ENCODE results near the gene BTBD17.

The BTBD17 gene

DNA sequence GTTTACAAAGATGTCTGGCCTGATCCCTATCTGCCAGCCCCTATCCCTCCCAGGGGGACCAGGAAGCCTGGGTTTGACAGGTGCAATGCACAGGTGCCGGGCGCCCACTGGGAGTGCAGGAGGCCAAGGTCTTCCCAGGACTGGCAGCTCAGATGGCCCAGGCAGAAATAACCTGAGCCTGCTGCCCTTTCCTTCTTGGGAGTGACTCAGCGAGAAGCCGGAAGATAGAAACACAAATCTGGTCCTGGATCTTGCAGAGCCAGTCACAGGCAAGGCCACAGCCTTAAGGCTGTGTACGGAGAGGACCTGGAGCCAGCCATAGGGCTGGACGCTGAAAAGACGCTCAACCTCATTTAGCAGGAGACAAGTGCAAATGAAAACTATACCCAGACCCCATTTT is 33.3 kb upstream of the BTBD17 start:
- H3K9me3 ChIP-seq (ENCODE audit: control insufficient read depth, low read length) = no peaks in the 10 kb centered on the region
- H3K36me3 ChIP-seq (ENCODE audit: control insufficient read depth, insufficient read depth, low read length, severe bottlenecking) = no peaks in the 10 kb centered on the region
- DNase-seq (ENCODE audit: low read depth) = no peak
- H3K27me3 ChIP-seq (replicated peaks; ENCODE audit: control insufficient read depth, insufficient read depth, low read length) = peaks cover 3% of the 10 kb centered on the region
- peaks cover 35% of the 10 kb centered on the region for H3K4me1 ChIP-seq (ENCODE audit: control insufficient read depth, insufficient read depth, low read length)
- H3K4me3 ChIP-seq (ENCODE audit: low read length) = no peak overlapping the region
- no peak overlapping the region for H3K9ac ChIP-seq (ENCODE audit: low read length)

DNA sequence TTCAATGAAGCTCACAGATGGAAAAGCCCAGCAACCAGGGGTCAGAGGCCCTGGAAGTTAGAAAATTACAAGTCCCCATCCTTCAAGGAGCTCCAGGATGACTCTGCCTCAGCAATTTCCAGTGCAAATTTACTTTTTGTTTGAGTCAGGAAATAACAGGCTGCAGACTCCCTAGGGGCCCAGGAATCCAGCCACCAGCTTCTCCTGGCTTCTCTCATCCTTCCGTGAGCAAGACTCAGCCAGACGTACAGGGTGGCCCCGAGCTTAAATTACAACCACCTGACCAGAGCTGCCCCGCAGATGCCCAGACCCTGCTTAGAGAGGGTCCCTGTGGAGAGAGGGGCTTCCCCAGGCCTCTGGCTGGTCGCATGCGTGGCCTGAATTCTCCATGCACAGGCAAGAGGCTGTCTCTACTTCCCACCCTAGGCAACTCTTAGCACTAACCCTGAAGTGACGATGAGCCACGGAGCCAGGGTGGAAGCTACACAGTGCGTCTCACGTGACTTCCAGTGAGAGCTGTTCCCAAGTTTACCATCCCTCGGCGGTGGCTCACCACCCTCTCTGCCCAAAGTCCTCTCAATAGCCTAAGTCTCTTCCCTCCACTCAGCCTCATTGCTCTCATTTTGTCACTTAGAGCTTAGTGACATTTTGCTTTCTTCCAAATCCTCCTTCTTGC is 32.7 kb upstream of the BTBD17 start:
- Histone ChIP-seq H3K9me3 (ENCODE audit: control insufficient read depth, low read length) (no peaks in the 10 kb centered on the region), H3K4me3 (ENCODE audit: low read length) (no peak overlapping the region), H3K27me3 (replicated peaks; ENCODE audit: control insufficient read depth, insufficient read depth, low read length) (peaks cover 3% of the 10 kb centered on the region), H3K4me1 (ENCODE audit: control insufficient read depth, insufficient read depth, low read length) (peaks cover 35% of the 10 kb centered on the region), H3K9ac (ENCODE audit: low read length) (no peak overlapping the region), H3K36me3 (ENCODE audit: control insufficient read depth, insufficient read depth, low read length, severe bottlenecking) (no peaks in the 10 kb centered on the region)
- DNase-seq (ENCODE audit: low read depth) = no peak

DNA sequence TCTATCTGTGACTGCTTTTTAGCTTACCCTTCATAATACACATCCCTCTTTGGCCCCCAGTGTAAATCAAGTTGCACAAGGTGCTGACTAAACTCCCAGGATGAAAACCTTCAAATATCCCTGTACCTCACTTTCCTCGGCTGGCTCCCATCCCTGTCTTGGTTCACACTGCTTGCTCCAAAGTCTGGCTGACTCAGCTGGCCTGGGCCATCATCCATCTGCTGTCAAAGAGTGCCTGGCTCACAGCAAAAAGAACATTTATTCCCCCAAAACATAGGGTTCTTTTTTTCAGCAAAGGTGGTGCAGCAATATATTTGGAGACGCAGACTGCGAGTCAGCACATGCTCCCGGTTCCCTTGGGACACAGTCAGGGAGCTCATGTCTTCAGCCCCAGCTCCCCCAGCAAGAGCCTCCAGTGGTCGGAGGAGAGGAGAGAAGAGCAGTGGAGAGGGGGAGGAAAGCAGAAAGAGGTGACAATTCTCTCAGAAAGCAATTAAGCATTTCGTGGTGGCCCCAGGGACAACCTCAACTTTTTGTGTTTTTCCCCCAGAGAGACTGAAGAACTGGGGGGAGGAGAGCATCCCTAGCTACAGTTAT is 31.8 kb upstream of the BTBD17 start:
- H3K4me1 ChIP-seq (ENCODE audit: control insufficient read depth, insufficient read depth, low read length) = peaks cover 35% of the 10 kb centered on the region
- no peaks in the 10 kb centered on the region for H3K36me3 ChIP-seq (ENCODE audit: control insufficient read depth, insufficient read depth, low read length, severe bottlenecking)
- H3K27me3 ChIP-seq (replicated peaks; ENCODE audit: control insufficient read depth, insufficient read depth, low read length) = peaks cover 3% of the 10 kb centered on the region
- DNase-seq (ENCODE audit: low read depth) = no peak
- no peak overlapping the region for H3K4me3 ChIP-seq (ENCODE audit: low read length)
- peak overlapping the region; percentile 5 for H3K9ac ChIP-seq (ENCODE audit: low read length)
- H3K9me3 ChIP-seq (ENCODE audit: control insufficient read depth, low read length) = no peaks in the 10 kb centered on the region

DNA sequence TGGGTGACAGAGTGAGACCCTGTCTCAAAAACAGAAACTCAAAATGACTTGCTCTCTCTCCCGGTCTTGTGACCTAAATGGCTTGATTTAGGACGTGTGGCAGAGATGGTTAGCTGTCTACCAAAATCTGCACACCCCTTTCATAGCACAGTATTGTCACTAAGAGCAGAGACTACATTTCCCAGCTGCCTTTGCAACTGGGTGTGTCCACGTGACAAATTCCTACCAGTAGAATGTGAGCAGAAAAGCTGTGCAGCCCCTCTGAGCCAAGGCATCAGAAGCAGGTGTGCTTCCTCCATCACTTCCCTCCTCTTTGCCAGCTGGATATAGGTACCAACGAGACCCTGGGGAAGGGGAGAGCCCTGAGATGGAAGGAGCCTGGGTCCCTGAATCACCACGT is 31.2 kb upstream of the BTBD17 start:
- H3K36me3 ChIP-seq (ENCODE audit: control insufficient read depth, insufficient read depth, low read length, severe bottlenecking) = no peaks in the 10 kb centered on the region
- no peaks in the 10 kb centered on the region for H3K9me3 ChIP-seq (ENCODE audit: control insufficient read depth, low read length)
- peaks cover 3% of the 10 kb centered on the region for H3K27me3 ChIP-seq (replicated peaks; ENCODE audit: control insufficient read depth, insufficient read depth, low read length)

DNA sequence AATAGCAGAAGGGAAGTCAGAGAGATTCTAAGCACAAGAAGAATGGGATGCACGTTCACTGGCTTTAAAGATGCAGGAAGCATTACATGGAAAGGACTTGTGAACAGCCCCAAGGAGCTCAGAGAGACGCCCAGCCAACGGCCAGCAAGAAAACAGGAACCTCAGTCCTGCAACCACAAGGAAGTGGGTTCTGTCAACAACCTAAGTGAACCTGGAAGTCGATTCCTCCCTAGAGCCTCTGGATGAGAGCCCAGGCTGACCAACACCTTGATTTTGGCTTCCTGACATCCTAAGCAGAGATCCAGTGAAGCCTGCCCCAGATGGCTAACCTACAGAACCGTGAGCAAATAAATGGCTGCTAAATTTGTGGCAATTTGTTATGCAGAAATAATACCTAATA is 30.1 kb upstream of the BTBD17 start:
- no peak overlapping the region for H3K9ac ChIP-seq (ENCODE audit: low read length)
- peaks cover 38% of the 10 kb centered on the region for H3K4me1 ChIP-seq (ENCODE audit: control insufficient read depth, insufficient read depth, low read length)
- H3K27me3 ChIP-seq (replicated peaks; ENCODE audit: control insufficient read depth, insufficient read depth, low read length) = peaks cover 3% of the 10 kb centered on the region
- H3K9me3 ChIP-seq (ENCODE audit: control insufficient read depth, low read length) = no peaks in the 10 kb centered on the region
- H3K36me3 ChIP-seq (ENCODE audit: control insufficient read depth, insufficient read depth, low read length, severe bottlenecking) = no peaks in the 10 kb centered on the region
- DNase-seq (ENCODE audit: low read depth) = no peak
- no peak overlapping the region for H3K4me3 ChIP-seq (ENCODE audit: low read length)

More for the DNA sequence above, 31.2 kb upstream of the BTBD17 start:
- peaks cover 35% of the 10 kb centered on the region for H3K4me1 ChIP-seq (ENCODE audit: control insufficient read depth, insufficient read depth, low read length)
- DNase-seq (ENCODE audit: low read depth) = no peak
- H3K4me3 ChIP-seq (ENCODE audit: low read length) = no peak overlapping the region
- no peak overlapping the region for H3K9ac ChIP-seq (ENCODE audit: low read length)

DNA sequence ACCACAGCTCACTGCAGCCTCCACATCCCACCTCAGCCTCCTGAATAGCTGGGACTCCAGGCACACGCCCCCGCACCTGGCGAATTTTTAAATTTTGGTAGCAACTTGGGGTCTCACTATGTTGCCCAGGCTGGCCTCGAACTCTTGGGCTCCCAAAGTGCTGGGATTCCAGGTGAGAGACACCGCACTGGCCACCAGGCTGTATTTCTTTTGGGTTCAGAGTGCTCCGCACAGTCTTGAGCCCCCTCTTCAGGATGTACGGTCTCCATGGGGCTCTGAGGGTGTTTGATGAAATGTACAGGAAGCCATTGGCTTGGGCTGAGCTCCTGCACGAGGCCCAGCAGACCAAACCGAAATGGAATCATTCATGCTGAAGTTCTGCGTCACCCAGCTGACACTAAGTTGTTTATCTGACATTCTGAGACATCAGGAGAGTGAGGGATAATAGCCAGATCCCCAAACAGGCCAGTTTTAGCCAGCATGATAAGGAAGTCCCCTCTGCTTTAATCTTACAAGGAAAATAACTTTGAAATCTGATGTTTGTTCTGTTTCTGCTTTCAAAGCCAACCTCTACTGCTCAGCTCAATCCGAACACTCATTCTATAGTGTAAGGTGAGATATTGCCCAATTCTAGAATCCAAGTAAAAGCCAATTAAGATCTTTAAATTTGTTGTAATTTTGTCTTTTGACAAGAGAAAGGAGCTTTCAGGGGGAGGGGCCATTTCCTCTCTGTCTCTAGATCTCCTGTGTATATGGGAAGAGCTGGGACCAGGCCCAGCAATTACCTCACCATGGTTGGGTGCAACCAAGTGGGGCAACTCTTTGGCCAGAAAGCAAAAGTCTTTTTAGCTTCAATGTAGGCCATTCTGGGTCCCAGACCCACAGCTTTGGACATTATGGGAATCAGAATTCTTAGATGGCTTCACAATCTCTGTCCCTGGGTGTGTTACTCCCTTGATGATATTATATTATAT is 29.3 kb upstream of the BTBD17 start:
- H3K4me3 ChIP-seq (ENCODE audit: low read length) = no peak overlapping the region
- H3K36me3 ChIP-seq (ENCODE audit: control insufficient read depth, insufficient read depth, low read length, severe bottlenecking) = no peaks in the 10 kb centered on the region
- peaks cover 46% of the 10 kb centered on the region for H3K4me1 ChIP-seq (ENCODE audit: control insufficient read depth, insufficient read depth, low read length)
- peaks cover 3% of the 10 kb centered on the region for H3K27me3 ChIP-seq (replicated peaks; ENCODE audit: control insufficient read depth, insufficient read depth, low read length)
- no peaks in the 10 kb centered on the region for H3K9me3 ChIP-seq (ENCODE audit: control insufficient read depth, low read length)
- H3K9ac ChIP-seq (ENCODE audit: low read length) = no peak overlapping the region
- DNase-seq (ENCODE audit: low read depth) = no peak

DNA sequence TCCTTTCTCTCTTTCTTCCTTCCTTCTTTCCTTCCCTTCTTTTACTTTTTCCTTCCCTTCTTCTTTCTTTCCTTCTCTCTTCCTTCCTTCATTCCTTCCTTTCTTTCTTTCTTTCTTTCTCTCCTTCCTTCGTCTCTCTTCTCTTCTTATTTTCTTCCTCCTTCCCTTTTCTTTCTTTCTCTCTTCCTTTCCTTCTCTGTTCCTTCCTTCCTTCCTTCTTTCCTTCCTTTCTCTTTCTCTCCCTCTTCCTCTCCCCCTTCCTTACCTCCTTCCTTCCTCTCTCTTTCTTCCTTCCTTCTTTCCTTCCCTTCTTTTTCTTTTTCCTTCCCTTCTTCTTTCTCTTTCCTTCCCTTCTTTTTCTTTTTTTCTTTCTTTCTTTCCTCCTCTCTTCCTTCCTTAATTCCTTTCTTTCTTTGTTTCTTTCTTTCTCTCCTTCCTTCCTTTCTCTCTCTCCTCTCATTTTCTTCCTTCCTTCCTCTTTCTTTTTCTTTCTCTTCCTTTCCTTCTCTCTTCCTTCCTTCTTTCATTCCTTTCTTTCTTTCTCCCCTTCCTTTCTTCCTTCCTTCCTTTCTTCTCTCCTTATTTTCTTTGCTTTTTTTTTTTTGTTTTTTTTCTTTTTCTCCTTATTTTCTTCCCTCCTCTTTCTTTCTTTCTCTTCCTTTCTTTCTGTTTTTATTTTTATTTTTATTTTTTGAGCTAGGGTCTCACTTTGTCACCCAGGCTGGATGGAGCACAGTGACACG is 28.4 kb upstream of the BTBD17 start:
- Histone ChIP-seq H3K9ac (ENCODE audit: low read length) (no peak overlapping the region), H3K36me3 (ENCODE audit: control insufficient read depth, insufficient read depth, low read length, severe bottlenecking) (no peaks in the 10 kb centered on the region), H3K9me3 (ENCODE audit: control insufficient read depth, low read length) (no peaks in the 10 kb centered on the region), H3K4me1 (ENCODE audit: control insufficient read depth, insufficient read depth, low read length) (peaks cover 46% of the 10 kb centered on the region), H3K27me3 (replicated peaks; ENCODE audit: control insufficient read depth, insufficient read depth, low read length) (peaks cover 3% of the 10 kb centered on the region), H3K4me3 (ENCODE audit: low read length) (no peak overlapping the region)
- no peak for DNase-seq (ENCODE audit: low read depth)

DNA sequence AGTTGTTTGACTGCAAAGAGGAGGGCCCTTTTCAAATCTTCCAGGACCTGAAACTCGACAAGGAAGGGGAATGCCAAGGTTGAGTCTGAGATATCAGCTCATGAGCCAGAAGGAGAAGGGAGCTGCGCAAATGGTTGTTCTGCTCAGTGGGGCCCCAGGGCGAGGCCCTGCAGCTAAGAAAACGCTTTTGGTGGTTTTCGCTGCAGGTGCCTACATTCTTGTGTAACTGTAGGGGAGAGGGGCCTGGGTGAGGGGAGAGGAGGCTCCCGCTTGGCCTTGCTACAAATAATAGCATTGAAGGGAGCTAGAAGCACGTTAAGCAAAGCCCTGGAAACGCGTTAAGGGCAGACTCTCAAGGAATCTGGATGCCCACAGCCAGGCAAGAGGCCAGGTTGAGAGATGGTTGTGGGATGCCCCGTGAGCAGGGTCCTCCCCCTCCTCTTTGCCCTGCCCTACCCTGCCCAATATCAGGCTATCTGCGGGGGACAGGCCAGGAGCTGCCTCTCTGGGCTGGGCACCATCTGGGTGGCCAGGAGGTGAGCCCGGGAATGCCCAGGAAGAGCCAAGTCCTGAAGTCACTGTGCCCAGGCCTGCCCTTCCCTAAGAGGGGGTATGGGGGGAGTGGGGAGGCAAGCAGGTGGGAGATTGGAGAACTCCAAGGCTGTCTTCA is 27.6 kb upstream of the BTBD17 start:
- peaks cover 44% of the 10 kb centered on the region for H3K4me1 ChIP-seq (ENCODE audit: control insufficient read depth, insufficient read depth, low read length)
- DNase-seq (ENCODE audit: low read depth) = no peak
- H3K4me3 ChIP-seq (ENCODE audit: low read length) = no peak overlapping the region
- H3K36me3 ChIP-seq (ENCODE audit: control insufficient read depth, insufficient read depth, low read length, severe bottlenecking) = no peaks in the 10 kb centered on the region
- H3K9me3 ChIP-seq (ENCODE audit: control insufficient read depth, low read length) = no peaks in the 10 kb centered on the region
- H3K9ac ChIP-seq (ENCODE audit: low read length) = no peak overlapping the region
- peaks cover 7% of the 10 kb centered on the region for H3K27me3 ChIP-seq (replicated peaks; ENCODE audit: control insufficient read depth, insufficient read depth, low read length)

DNA sequence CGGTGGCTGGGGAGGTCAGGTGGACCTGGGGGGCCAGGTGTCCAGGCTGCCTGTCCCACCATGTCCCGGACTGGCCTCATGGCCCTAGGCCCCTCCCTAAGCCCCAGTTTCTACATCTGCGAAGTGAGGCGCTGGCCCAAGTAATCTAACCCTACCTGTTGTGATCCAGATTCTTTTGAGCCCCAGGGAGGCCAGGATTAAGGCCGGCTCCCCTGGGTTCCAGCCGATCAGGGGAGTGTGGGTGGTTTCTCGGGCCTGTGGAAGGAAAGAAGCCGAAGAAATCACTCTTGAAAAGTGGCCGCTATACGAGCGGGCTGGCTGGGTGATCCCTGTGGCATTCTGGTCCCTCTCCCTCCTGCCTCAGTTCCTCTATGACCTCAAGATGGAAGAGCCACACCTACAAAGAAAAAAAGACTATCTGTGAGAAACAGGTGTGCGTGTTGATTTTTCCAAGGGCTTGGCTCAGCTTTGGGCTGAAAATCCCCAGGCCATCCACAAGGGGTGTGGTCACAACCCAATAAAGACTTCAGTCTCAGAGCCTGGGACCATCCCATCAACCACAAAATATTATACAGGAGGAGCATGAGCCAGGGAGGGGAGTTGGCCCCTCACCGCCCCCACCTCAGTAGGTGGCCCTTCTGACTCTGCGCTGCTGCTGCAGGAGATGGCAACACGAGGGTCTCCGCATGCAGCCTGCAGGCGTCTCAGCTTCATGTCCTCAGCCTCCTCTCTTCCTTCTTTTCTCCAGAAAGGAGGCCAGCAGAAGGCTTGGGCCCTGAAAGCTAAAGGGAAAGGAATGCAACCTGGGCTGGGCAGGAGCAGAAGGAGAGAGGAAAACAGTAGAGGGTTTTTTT is 25.9 kb upstream of the BTBD17 start:
- H3K4me1 ChIP-seq (ENCODE audit: control insufficient read depth, insufficient read depth, low read length) = peaks cover 32% of the 10 kb centered on the region
- no peak overlapping the region for H3K9ac ChIP-seq (ENCODE audit: low read length)
- H3K4me3 ChIP-seq (ENCODE audit: low read length) = no peak overlapping the region
- H3K27me3 ChIP-seq (replicated peaks; ENCODE audit: control insufficient read depth, insufficient read depth, low read length) = peaks cover 8% of the 10 kb centered on the region
- H3K36me3 ChIP-seq (ENCODE audit: control insufficient read depth, insufficient read depth, low read length, severe bottlenecking) = no peaks in the 10 kb centered on the region
- DNase-seq (ENCODE audit: low read depth) = no peak
- no peaks in the 10 kb centered on the region for H3K9me3 ChIP-seq (ENCODE audit: control insufficient read depth, low read length)

DNA sequence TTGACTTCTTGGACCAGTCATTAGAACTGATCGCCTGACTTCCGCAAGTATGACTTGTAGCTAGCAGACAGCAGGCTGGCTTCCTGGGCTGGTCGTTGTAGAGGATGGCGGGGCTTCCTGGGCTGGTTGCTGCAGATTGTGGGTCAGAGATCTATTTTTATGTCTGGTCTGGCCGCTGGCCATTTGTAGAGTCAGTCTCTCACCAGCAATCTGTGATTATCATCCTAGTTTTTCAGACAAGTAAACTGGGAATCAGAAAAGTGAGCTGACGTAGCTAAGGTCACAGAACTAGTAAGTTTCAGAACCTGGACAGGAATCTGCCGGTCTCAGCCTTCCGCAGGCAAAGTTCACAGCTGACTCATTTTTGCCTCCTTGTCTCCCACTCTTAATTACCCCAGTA is 24.7 kb upstream of the BTBD17 start:
- Histone ChIP-seq H3K9me3 (ENCODE audit: control insufficient read depth, low read length) (no peaks in the 10 kb centered on the region), H3K27me3 (replicated peaks; ENCODE audit: control insufficient read depth, insufficient read depth, low read length) (peaks cover 8% of the 10 kb centered on the region), H3K4me1 (ENCODE audit: control insufficient read depth, insufficient read depth, low read length) (peaks cover 21% of the 10 kb centered on the region), H3K4me3 (ENCODE audit: low read length) (no peak overlapping the region), H3K36me3 (ENCODE audit: control insufficient read depth, insufficient read depth, low read length, severe bottlenecking) (no peaks in the 10 kb centered on the region), H3K9ac (ENCODE audit: low read length) (no peak overlapping the region)
- DNase-seq (ENCODE audit: low read depth) = no peak

Data from adipocyte (in vitro differentiated cells).